HS-27A (cell line): Measurements from ENCODE around the gene PRR20G.

Experiments
- DNase-seq: peaks from one replicate; pipeline ENCODE4 v3.0.0-alpha.2; 2012; ENCODE audit warnings: low read depth, missing footprints

The PRR20G gene

GRCh38 chr3:127263586-127264231, 24.1 kb downstream of the PRR20G start:
- DNase-seq: no peak

- DNase-seq: no peak
These were observed 24.8 kb downstream of the PRR20G start for GRCh38 chr3:127263037-127263436.

GRCh38 chr3:127262533-127262932, 25.3 kb downstream of the PRR20G start:
- DNase-seq: no peak

GRCh38 chr3:127261925-127262324, 25.9 kb downstream of the PRR20G start:
- DNase-seq: no peak

- DNase-seq: no peak
These were observed 26.9 kb downstream of the PRR20G start for GRCh38 chr3:127260826-127261555.

- DNase-seq: no peak
These were observed 27.4 kb downstream of the PRR20G start for GRCh38 chr3:127260416-127260815.

- DNase-seq: no peak
These were observed 28.0 kb downstream of the PRR20G start for GRCh38 chr3:127259882-127260281.

GRCh38 chr3:127258733-127259132, 29.1 kb downstream of the PRR20G start:
- no peak for DNase-seq

GRCh38 chr3:127257351-127257750, 30.5 kb downstream of the PRR20G start:
- DNase-seq: no peak

GRCh38 chr3:127256733-127257271, 31.0 kb downstream of the PRR20G start:
- DNase-seq: no peak

GRCh38 chr3:127256138-127256537, 31.7 kb downstream of the PRR20G start:
- DNase-seq: no peak

- no peak for DNase-seq
These were observed 32.3 kb downstream of the PRR20G start for GRCh38 chr3:127255516-127255915.

- DNase-seq: no peak
These were observed 33.1 kb downstream of the PRR20G start for GRCh38 chr3:127254730-127255129.

- DNase-seq: no peak
These were observed 33.7 kb downstream of the PRR20G start for GRCh38 chr3:127254033-127254644.

- no peak for DNase-seq
These were observed 34.4 kb downstream of the PRR20G start for GRCh38 chr3:127253491-127253890.

- no peak for DNase-seq
These were observed 35.4 kb downstream of the PRR20G start for GRCh38 chr3:127252446-127252845.

GRCh38 chr3:127250032-127250431, 37.8 kb downstream of the PRR20G start:
- no peak for DNase-seq

GRCh38 chr3:127247292-127247691, 40.6 kb downstream of the PRR20G start:
- DNase-seq: no peak

GRCh38 chr3:127238602-127239001, 49.2 kb downstream of the PRR20G start:
- no peak for DNase-seq

- no peak for DNase-seq
These were observed 50.0 kb downstream of the PRR20G start for GRCh38 chr3:127237835-127238234.

GRCh38 chr3:127235706-127236105, 52.1 kb downstream of the PRR20G start:
- no peak for DNase-seq

- DNase-seq: no peak
These were observed 53.1 kb downstream of the PRR20G start for GRCh38 chr3:127234778-127235177.
